Neuron (in vitro differentiated cells): Measurements from ENCODE around the gene ASPDH.

Experiments
- H2AFZ ChIP-seq: one replicate; pipeline ENCODE4 v1.6.1; 2013; ENCODE audit warnings: low read depth, mild to moderate bottlenecking, inconsistent platforms, low read length, moderate library complexity
- H3K27me3 ChIP-seq: one replicate; pipeline ENCODE4 v1.6.1; 2013; ENCODE audit warnings: low read length; ENCODE audit not compliant: insufficient read depth
- H3K36me3 ChIP-seq: one replicate; pipeline ENCODE4 v1.6.1; 2013; ENCODE audit warnings: low read length; ENCODE audit not compliant: insufficient read depth
- H3K4me1 ChIP-seq: one replicate; pipeline ENCODE4 v1.6.1; 2013; ENCODE audit warnings: low read length; ENCODE audit not compliant: insufficient read depth
- H3K4me3 ChIP-seq: 2 replicates; pipeline ENCODE4 v1.5.1; 2013; ENCODE audit warnings: mild to moderate bottlenecking, low read length, moderate library complexity
- H3K9me3 ChIP-seq: one replicate; pipeline ENCODE4 v1.6.1; 2013; ENCODE audit warnings: low read length

The ASPDH gene

GRCh38 chr19:50516964-50517703, 3.4 kb upstream of the ASPDH start:
- no peak overlapping the region for H3K4me3 ChIP-seq

GRCh38 chr19:50516456-50516855, 2.7 kb upstream of the ASPDH start:
- H3K9me3 ChIP-seq = peaks cover 12% of the 10 kb centered on the region
- peaks cover 36% of the 10 kb centered on the region for H3K36me3 ChIP-seq
- no peak overlapping the region for H3K4me3 ChIP-seq
- H2AFZ ChIP-seq = no peak overlapping the region
- H3K27me3 ChIP-seq = no peaks in the 10 kb centered on the region
- peaks cover 41% of the 10 kb centered on the region for H3K4me1 ChIP-seq

More at GRCh38 chr19:50516964-50517703, 3.4 kb upstream of the ASPDH start:
- H3K4me1 ChIP-seq = peaks cover 34% of the 10 kb centered on the region
- H3K9me3 ChIP-seq = peaks cover 12% of the 10 kb centered on the region
- H3K36me3 ChIP-seq = peaks cover 36% of the 10 kb centered on the region
- H2AFZ ChIP-seq = no peak overlapping the region
- H3K27me3 ChIP-seq = no peaks in the 10 kb centered on the region

- Histone ChIP-seq H3K36me3 (peaks cover 32% of the 10 kb centered on the region), H3K9me3 (peaks cover 12% of the 10 kb centered on the region), H2AFZ (no peak overlapping the region)
Measured at GRCh38 chr19:50515168-50515561, 1.5 kb upstream of the ASPDH start.

DNA sequence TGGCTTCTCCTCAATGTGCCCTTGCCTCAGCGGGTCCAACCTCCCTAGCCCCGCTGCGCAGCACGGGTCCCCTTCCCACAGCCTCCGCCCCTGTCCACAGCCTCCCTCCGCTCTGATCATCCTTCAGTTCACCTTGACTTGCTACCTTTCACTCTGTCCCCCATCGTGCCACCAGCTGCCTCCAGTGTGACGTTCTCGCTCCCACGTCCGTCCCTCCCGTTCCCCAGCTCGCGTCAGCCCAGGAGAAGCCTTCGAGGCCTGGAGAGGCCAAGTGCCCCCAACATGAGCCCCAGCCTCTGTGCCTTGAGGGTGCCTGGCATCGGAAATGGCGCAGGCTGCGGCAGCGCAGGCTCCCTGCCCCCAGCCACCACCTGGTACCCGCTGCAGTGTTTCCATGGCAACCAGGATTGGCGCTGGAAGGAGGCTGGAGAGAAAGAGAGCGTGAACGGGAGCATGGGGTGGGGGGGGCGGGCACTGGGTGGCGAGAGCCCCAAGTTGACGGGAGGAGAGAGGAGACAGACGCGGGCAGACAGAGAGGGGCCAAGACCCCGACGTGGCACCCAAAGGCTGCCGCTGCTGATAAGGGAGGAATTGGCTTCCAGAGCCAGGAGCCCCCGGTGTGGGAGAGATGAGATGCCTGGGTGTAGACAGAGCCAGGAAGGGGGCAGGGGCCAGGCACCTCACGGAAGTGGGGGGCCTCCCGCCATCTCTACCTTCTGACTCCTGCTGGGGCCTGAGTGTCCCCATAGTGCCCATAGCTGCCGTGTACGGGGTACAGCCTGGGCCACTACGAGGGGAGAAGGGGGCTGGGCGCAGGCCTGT, 844 bp upstream of the ASPDH start:
- Histone ChIP-seq H2AFZ (no peak overlapping the region), H3K4me3 (no peak overlapping the region), H3K27me3 (no peaks in the 10 kb centered on the region), H3K4me1 (peaks cover 50% of the 10 kb centered on the region), H3K36me3 (peaks cover 32% of the 10 kb centered on the region), H3K9me3 (peaks cover 12% of the 10 kb centered on the region)

More at GRCh38 chr19:50515168-50515561, 1.5 kb upstream of the ASPDH start:
- Histone ChIP-seq H3K4me1 (peaks cover 45% of the 10 kb centered on the region), H3K27me3 (no peaks in the 10 kb centered on the region), H3K4me3 (no peak overlapping the region)

DNA sequence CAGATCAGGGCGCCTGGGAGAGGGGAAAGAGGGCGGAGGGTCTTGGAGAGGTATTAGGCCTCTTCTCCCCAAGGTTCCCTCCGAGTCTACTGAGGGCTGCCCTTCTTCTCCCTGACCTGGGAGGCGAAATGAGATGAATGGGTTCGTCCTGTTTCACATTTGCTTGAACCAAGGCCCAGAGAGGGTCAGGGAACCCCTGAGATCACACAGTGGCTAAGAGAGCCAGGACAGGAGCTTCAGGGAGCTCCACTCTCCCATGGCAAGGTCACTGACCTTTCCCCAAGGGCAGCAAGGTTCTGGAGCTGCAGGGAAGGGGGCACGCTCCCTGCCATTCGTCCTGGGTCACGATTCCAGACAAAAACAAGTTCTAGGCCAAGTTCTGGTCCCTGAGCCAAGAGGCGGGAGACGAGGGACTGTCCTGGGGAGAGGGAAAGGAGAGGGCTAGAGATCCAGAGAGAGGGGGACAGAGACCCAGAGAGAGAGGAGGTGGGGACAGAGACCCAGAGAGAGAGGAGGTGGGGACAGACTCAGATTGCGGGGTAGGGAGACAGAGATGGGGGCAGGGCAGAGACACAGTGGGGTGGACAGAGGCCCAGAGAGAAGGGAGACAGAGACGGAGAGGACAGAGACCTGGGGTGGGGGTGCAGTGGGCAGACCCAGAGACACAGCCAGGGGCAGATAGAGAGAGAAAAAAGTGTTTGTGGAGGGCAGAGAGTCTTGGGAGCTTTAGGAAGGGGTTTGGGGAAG, 541 bp downstream of the ASPDH start:
- Histone ChIP-seq H2AFZ (no peak overlapping the region), H3K36me3 (peaks cover 20% of the 10 kb centered on the region), H3K9me3 (no peaks in the 10 kb centered on the region), H3K4me1 (peaks cover 64% of the 10 kb centered on the region), H3K27me3 (no peaks in the 10 kb centered on the region), H3K4me3 (no peak overlapping the region)

DNA sequence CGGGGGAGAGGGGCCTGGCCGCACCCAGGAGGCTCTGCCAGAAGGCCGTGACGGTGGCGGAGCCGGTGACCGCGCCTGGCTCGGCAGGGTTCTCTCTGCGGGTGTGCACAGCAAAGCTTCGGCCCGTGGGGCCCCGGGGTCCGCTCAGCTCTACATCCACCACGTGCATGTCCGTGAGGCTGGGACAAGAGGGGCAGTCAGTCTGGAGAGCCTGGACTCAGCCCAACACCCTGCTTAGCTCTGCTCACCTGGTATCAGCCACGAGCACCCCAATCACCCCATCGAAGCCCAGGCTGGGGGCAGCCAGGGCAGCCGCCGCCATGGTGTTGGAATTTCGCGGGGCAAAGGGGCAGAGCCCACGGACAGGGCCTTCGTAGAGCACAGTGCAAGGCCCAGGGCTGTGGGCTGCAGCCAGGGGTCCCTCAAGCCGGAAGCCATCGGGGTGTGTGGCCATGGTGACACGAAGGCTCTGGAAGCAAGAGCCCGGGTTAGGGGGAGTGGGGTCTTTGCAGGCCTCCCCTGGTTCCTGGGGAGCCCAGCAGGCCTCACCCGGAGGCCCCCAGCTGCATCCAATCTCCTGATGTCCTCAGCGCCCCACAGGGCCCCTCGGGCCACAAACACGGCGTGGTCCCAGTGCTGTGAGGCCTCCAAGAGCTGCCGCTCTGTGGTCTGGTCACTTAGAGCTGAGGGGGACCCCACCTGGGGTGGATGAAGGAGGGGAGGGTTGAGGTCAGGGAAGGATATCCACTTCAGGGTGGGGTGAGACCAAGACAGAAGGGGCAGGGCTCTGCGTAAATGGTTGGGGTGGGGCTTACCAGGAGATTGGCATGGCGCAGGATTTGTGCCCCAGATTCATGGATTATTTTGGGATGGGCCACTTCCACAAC, 1.4 kb downstream of the ASPDH start:
- Histone ChIP-seq H3K9me3 (no peaks in the 10 kb centered on the region), H2AFZ (no peak overlapping the region), H3K4me3 (peak overlapping the region; percentile 77), H3K4me1 (peaks cover 68% of the 10 kb centered on the region), H3K27me3 (no peaks in the 10 kb centered on the region), H3K36me3 (peaks cover 12% of the 10 kb centered on the region)

GRCh38 chr19:50511069-50511822, 2.5 kb downstream of the ASPDH start, which contains the start of gene JOSD2:
JOSD2 (minus strand) TSS chr19:50511191; CDS start chr19:50510431, 760 bp downstream.
- H3K27me3 ChIP-seq = no peaks in the 10 kb centered on the region
- no peaks in the 10 kb centered on the region for H3K9me3 ChIP-seq
- H3K4me1 ChIP-seq = peaks cover 68% of the 10 kb centered on the region
- peak within 1 kb of the TSS; percentile 49 for H2AFZ ChIP-seq
- H3K36me3 ChIP-seq = peaks cover 4% of the 10 kb centered on the region
- peak within 1 kb of the TSS; percentile 77 for H3K4me3 ChIP-seq

DNA sequence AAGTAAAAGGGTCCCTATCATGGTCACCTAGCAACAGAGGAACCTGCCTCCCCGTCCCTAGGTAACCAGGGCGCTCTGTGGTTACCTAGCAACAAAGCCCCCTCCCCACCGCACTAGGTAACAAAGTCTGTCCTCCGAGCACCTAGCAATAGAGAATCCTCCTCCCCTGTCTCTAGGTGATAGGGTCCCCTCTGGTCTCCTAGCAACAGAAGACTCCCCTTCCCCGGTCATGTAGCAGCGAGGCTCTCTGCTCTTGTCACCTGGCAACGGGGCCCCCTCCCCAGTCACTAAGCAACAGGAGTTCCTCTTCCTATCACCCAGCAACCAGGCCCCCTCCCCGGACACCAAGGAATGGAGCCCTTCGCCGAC, 3.0 kb downstream of the ASPDH start:
- Histone ChIP-seq H2AFZ (no peak overlapping the region), H3K9me3 (no peaks in the 10 kb centered on the region), H3K4me1 (peaks cover 68% of the 10 kb centered on the region), H3K4me3 (peak overlapping the region; percentile 77), H3K27me3 (no peaks in the 10 kb centered on the region), H3K36me3 (peaks cover 2% of the 10 kb centered on the region)

DNA sequence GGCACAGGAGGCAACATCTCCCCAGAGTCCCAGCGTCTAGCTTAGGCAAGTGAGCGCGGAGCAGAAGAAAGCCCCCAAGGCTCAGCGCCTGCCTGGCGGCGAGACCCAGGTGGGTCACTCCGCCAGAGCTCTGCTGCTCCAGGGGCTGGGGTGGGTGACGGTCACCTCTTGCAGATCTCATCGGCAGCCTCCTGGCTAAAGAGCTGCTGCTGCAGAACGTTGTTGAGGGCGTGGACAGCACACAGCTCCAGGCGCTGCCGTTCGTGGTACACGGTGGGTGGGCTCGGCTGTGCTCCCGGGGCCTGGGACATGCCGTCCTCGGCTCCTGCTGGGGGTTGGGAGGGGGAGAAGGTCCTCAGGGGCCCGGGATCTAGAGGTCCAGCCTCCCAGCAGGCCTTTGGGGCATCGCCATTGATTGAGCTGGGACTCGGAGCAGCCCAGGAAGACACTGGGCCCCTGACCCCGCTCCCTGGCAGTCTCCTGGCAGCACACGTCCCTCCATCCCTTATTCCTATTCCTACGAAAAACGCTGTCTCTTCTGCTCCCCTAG, 3.5 kb downstream of the ASPDH start:
- H3K4me1 ChIP-seq = peaks cover 65% of the 10 kb centered on the region
- no peaks in the 10 kb centered on the region for H3K9me3 ChIP-seq
- H2AFZ ChIP-seq = peak overlapping the region; percentile 49
- peak overlapping the region; percentile 77 for H3K4me3 ChIP-seq
- H3K36me3 ChIP-seq = no peaks in the 10 kb centered on the region
- H3K27me3 ChIP-seq = no peaks in the 10 kb centered on the region

DNA sequence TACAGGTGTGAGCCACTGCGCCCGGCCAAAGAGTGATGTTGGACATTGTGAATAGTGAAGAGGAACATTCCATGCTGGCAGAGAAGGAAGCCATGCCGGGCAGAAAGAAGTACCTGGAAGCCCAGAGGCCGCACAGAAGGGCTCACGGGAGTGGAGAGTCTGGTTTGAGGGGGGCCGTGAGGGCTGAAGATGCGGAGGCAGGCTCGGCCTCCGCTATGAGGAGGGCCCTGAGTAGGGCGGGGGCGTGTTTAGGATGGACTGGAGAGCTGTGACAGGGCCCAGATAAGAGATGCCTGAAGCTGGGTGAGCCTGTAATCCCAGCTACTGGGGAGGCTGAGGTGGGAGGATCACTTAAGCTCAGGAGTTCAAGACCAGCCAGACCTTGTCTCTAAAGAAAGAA, 4.3 kb downstream of the ASPDH start:
- no peaks in the 10 kb centered on the region for H3K9me3 ChIP-seq
- H3K4me1 ChIP-seq = peaks cover 57% of the 10 kb centered on the region
- H3K4me3 ChIP-seq = no peak overlapping the region
- H3K36me3 ChIP-seq = no peaks in the 10 kb centered on the region
- no peaks in the 10 kb centered on the region for H3K27me3 ChIP-seq
- no peak overlapping the region for H2AFZ ChIP-seq

GRCh38 chr19:50508843-50509190, 4.9 kb downstream of the ASPDH start:
- Histone ChIP-seq H3K36me3 (no peaks in the 10 kb centered on the region), H3K4me1 (peaks cover 51% of the 10 kb centered on the region), H3K27me3 (no peaks in the 10 kb centered on the region), H3K4me3 (no peak overlapping the region), H3K9me3 (no peaks in the 10 kb centered on the region), H2AFZ (no peak overlapping the region)
